HG03066 (cell line): Measurements from ENCODE around the gene ATP5PF.
"Not testable (repeated sequence)": the region's sequence is repeated elsewhere in the genome, so short reads cannot be mapped to it uniquely, and the experiment has no call there.

ENCODE experiments used
- ATAC-seq: cut with Tn5 transposase; IDR thresholded peaks from one replicate; pipeline ENCODE4 v1.9.1; 2021; ENCODE audit warnings: low read depth; ENCODE audit not compliant: unreplicated experiment

The ATP5PF gene

GRCh38 chr21:25732091-25732760 is 2.5 kb downstream of the ATP5PF start:
- no peak for ATAC-seq

DNA sequence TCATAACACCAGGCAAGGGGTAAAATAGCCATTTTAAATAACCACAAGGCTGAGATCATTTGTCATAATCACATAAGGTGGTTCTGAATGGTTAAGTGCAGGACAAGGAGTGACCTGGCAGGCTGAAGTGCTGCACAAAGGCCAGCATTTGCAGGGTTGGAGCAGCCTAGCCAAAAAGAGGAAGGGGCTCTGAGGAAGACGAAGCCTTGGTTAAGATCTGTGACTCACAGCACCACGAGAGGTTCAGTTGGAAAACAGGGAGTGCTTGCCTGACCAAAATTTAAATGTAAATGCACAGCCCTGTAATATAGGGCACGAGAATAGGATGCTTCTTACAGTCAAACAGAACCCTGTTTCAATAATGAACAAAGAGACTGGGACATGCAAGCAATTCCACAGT is 12.1 kb downstream of the ATP5PF start:
- ATAC-seq = no peak

DNA sequence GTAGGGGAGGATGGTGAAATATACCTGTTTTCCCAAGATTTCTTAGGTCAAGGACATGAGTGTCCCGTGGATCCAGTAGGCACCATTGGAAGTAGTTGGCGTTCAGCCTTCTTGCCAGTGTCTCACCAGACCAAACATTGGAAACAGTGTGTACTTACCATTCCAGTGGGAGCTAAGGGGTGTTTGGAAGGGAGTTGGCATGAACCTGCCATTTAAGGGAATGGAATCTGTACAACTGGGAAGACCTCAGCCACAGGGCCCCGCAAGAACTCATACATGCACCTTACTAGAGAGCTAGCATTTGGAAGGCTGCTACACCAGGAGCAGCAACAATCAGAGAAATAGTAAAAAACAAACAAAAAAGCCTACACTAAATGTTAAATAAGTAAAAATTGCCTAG is 12.7 kb downstream of the ATP5PF start:
- no peak for ATAC-seq

DNA sequence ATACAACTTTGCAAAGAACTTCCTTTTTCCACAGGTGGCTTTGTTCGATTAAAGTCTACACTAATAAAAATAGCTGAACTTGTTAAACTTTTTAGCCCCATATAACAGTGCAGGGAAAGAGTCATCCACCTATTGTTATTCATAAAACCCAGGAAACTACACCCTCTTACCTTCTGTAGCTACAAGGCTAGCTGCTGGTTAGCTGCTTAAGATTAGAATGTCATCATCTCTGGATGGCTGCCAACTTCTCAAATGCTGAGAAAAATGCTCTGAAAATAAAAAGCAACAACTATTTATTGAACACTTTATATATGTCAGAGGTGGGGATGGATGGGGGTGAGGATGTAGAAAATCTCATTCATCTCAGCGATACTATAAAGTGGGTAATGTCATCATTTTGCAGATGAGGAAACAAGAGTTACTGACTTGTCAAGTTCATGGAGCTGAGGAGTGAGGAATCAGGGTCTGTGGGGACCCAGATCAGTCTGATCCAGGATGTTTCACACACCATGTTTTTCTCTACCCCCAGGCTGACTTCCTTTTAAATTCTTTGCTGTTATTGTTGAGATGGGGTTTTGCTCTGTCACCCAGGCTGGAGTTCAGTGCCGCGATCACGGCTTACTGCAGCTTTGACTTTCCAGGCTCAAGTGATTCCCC is 17.1 kb downstream of the ATP5PF start:
- ATAC-seq = no peak

GRCh38 chr21:25714066-25714465 is 20.6 kb downstream of the ATP5PF start:
- ATAC-seq = not testable (repeated sequence)

GRCh38 chr21:25710550-25710949 is 24.2 kb downstream of the ATP5PF start:
- ATAC-seq = no peak

- no peak for ATAC-seq
These were observed 24.9 kb downstream of the ATP5PF start for GRCh38 chr21:25709684-25710265.

DNA sequence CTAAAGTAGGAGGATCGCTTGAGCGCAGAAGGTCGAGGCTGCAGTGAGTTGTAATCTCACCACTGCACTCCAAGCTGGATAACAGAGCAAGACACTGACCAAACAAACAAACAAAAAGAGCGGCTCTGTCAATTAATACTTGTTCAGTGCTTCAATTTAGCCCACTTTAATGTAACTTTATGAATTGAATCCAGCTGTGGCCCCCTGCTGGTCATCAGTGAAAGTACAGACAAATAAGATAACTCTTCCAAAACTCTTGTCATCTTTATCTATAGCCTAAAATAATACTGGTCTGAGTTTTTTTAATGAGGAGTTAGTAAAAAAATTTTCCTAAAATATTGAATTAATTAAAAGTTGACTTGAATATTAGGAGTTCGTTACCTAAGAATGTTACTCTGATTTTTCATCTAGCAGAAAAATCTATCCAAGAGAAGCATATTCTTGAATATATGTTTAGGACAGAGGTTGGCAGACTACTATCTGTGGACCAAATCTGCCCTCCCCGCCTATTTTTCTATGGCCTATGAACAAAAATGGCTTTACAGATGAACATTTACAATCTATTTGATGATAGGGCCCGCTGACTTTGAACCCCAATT is 26.1 kb downstream of the ATP5PF start:
- ATAC-seq = no peak

- no peak for ATAC-seq
These were observed 33.2 kb downstream of the ATP5PF start for GRCh38 chr21:25701529-25701928.

DNA sequence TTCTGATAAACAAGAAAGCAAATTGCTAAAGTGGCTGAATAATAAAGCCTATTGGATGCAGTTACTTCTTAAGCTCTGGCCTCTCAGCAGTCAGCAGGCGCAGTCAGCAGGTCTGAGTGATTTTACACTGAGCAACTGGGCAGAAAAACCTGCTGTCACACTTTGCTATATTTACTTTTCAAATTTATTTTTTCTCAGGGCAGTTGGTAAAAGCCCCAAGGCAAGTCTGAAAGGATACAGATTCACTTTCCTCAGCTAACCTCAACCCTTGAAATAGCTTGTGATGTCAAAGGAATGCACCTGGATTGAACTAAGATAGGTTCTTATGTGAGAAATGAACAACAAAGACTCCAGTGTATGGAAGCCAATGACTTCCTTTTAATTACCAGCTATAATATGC is 34.0 kb downstream of the ATP5PF start:
- no peak for ATAC-seq

- ATAC-seq = not testable (repeated sequence)
These were observed 39.2 kb downstream of the ATP5PF start for GRCh38 chr21:25695461-25695860.

GRCh38 chr21:25691976-25692375 is 42.7 kb downstream of the ATP5PF start:
- ATAC-seq = no peak

GRCh38 chr21:25689226-25689625 is 45.5 kb downstream of the ATP5PF start:
- ATAC-seq = no peak

DNA sequence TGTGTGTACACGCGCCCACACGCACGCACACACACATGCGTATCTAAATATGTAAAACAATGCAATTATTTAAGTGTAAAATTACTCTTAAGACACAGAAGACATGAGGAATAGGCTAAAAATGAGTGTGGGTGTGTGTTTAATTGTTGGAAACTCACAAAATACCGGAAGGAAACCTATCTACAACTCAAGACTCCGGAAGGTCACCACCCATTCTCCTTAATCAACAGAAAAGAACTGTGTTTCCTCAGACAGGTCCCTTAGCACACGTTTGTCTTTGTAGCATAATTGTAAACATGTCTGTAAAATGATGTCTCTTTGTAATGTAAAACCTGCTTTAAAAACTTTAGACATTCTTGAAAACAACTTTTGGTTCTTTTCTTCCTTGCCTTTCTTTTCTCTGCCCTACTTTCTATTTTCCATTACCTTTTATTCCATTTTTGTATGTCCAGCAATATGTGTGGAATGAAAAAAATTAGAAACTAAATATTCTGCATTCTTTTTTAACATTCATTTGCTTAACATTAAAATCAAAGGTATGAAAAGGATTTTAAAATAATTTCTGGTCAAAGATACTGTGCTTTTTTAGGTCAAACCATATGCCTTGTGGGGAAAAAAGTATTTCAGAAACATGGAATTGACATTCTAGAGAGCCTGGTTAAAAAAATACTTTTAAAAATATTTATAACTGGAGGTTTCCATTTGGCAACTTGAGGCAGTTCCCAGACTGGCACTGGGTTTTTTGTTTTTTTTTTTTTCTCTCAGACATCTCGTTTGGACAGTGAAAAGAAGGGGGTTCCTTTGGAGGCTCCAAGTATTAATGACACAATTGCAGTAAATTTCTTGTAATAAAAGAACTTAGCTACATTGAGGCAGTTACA is 46.2 kb downstream of the ATP5PF start:
- no peak for ATAC-seq

DNA sequence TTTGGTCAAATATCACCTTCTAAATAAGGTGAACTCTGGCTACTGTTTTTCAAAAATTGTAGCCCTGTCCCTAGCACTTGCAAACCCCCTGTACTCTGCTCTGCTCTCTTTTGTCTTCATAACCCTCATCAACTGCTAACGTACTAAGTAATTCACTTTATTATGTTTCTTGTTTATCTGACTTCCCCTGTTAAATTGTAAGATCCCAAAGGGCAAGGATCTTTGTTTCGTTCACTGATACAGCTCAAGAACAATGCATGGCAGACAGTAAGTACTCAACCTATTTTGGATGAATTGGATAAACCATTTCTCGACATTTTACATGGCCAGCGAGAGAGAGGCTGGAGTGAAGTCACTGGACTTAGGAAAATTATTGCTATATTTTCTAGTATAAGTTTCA is 46.9 kb downstream of the ATP5PF start:
- no peak for ATAC-seq

DNA sequence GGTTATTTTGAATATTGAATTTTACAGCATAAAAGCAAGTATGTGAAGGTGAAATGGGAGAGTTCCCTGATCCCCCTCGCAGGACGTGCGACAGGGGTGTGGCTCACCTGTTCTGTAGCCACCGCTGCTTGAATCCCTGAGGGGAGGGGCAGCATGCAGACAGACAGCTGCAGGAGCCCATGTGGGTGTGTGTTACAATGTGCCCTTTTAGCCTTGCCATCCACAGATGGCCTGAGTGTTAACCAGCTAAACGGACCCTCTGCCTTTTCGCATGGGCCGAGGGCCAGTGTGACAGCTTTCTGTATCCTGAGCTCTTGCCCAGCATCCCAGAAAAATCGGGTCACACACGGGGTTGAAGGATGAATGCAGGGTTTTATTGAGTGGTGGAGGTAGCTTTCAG is 52.3 kb downstream of the ATP5PF start:
- ATAC-seq = no peak

DNA sequence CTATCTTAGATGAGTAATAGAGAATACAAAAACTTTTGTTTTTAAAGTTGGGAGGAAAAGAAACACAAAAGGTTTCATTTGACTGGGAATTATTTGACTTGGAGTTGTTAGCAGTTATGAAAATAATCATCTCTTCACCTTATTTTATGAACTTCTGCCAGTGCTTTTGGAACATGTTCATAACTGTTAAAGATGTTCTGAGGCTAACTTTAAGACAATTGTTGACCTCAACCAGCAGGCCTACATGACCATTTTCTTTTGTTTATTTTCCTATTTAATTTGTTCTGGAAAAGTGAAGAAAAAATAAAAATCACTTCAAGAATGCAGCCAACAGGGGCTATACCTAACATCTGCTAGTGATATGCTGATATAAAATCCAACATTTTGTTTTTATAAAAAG is 58.3 kb downstream of the ATP5PF start:
- no peak for ATAC-seq
